MG63 (cell line): ENCODE data around the gene FAM24A. TPM values are rescaled to one million over a fixed set of nuclear protein-coding genes. Genes with fewer than 3 reads are reported as not detected.
"Not testable (repeated sequence)": the region's sequence is repeated elsewhere in the genome, so short reads cannot be mapped to it uniquely, and the experiment has no call there.

Source experiments
- DNase-seq: peaks from one replicate; pipeline ENCODE4 v3.0.0-alpha.2; 2020
- H3K27me3 ChIP-seq: fragments of 250-450 bp; sonication (Bioruptor Pico); 2 replicates; pipeline ENCODE4 v1.5.1; 2020; ENCODE audit warnings: mild to moderate bottlenecking, moderate library complexity
- H3K36me3 ChIP-seq: fragments of 250-450 bp; sonication (Bioruptor Pico); 2 replicates; pipeline ENCODE4 v1.5.1; 2020; ENCODE audit warnings: mild to moderate bottlenecking, moderate library complexity
- H3K4me3 ChIP-seq: fragments of 250-450 bp; sonication (Bioruptor Pico); 2 replicates; pipeline ENCODE4 v1.5.1; 2020; ENCODE audit warnings: mild to moderate bottlenecking, moderate library complexity
- H3K9me3 ChIP-seq: fragments of 250-450 bp; sonication (Bioruptor Pico); 2 replicates; pipeline ENCODE4 v1.5.1; 2020; ENCODE audit warnings: mild to moderate bottlenecking, moderate library complexity
- total RNA-seq: library from RNA; depleted of rRNA; stranded (reverse); fragments of >200 nt; shearing (Covaris generic); gene quantifications from 2 replicates; pipeline ENCODE4 v1.2.3, GENCODE V29; 2014; ENCODE audit warnings: low replicate concordance; rRNA removed

FAM24A gene, protein sequence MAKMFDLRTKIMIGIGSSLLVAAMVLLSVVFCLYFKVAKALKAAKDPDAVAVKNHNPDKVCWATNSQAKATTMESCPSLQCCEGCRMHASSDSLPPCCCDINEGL
- total RNA-seq: not detected in 2 replicates

DNA sequence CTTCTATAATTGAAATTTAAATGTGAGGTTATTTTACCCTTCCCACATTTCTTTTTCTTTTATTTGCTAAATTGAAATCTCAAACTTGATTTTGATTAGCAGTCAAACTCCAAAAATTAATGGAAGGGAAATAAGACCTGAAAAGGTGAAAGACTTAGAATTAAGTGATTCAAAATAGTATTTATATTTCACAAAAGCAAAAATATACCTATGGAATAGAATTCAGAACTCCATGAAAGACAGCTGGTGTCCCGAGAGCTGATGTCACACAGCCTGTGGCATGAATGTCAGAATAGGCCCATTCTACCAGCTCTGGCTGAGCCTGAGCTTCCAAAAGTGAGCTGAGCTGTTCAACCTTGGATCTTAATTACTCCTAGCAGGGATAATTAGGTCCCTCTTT is at the start of gene FAM24A:
Gene FAM24A (plus strand): TSS at position 301 of the 400 bp plus-strand sequence. CDS start 1,025 bp downstream, outside the sequence.
- no peaks in the 10 kb centered on the region for H3K36me3 ChIP-seq
- no peaks in the 10 kb centered on the region for H3K9me3 ChIP-seq
- H3K27me3 ChIP-seq: no peaks in the 10 kb centered on the region; the same call in 1 of the 2 replicates
- DNase-seq: no peak
- H3K4me3 ChIP-seq: no peak within 1 kb of the TSS

DNA sequence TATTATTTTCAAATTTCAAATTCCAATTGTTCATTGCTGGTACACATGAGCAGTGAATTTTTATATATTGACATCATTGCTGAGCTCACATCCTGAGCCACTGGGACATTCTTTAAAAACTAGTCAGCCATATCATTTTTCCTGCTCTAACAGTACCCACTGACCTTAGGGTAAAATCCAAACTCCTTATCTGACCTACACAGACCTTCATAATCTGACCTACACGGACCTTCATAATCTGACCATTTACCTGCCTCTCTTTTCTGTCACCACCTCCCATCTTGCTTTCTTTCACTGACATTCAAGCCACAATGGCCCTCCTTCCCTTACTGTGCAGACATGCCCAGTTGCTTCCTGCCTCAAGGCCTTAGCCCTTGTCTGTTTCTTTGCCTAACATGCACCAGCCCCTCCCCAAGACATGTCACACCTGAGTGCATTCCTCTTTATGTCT is 48.7 kb upstream of the FAM24A start:
- Histone ChIP-seq H3K9me3 (no peaks in the 10 kb centered on the region), H3K36me3 (peaks cover 17% of the 10 kb centered on the region), H3K27me3 (no peaks in the 10 kb centered on the region), H3K4me3 (no peak overlapping the region)
- DNase-seq: no peak

DNA sequence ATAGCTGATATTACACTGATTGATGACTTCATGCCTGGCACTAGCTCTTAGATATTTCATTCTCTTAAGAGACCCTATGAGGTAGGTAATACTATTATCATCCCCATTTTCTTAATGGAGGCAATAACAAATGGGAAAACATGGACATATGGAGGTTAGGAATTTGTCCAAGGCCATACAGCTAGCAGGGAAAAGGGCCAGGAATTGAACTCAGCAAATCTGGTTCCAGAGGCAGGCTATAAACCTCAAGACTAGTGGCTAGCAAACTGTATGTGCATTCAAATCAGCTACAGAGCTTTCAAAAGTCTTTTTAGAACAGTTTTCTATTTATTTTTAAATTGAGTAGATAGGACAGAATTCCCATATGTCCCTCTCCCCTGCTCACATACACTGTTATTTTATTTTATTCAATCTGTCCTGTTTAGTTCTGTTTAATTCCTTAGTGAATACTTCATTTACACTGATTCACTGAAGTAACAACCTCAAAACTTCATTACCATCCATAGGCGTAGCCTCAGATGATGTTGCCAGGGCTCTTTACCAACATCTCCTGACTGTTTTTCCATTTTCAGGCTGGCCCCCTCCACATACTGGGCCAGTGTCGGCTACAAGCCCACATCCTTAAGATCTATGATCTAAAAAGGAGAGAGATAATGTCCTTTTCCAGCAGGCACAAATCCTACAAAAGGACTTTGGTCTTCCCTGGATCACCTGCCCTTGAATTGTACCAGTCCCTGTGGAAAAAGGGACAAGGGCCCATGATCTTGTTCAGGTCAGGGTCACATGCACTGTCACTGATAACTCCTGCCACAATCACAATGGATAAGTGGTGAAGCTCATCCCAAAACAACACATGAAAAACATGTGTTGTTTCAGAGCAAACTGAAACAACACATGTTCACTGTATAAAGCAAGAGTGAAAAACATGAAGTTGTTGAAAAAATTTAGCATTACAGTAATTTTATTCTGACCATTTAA is 46.9 kb upstream of the FAM24A start:
- Histone ChIP-seq H3K27me3 (no peaks in the 10 kb centered on the region), H3K4me3 (no peak overlapping the region), H3K36me3 (peaks cover 27% of the 10 kb centered on the region), H3K9me3 (peaks cover 5% of the 10 kb centered on the region; the same call in 1 of the 2 replicates)
- no peak for DNase-seq

DNA sequence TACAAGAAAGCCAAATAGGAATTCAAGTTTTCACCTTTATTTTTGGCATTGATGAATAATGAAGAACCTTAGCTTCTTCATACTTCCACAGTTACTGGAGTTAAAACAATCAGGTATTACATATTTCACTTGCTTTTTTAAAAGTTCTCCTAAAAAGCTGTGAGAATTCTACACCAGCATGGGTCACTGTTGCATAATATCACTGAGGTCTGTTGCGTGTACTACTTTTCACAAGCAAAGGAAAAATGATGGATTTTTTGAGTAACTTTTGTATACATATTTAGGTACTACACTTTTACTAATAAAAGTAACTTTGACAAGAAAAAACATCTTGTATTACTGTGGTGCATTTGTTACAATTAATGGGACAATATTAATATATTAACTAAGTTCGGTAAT is 46.2 kb upstream of the FAM24A start:
- Histone ChIP-seq H3K27me3 (no peaks in the 10 kb centered on the region), H3K4me3 (no peak overlapping the region), H3K36me3 (peaks cover 23% of the 10 kb centered on the region), H3K9me3 (peaks cover 5% of the 10 kb centered on the region; the same call in 1 of the 2 replicates)
- DNase-seq: no peak

DNA sequence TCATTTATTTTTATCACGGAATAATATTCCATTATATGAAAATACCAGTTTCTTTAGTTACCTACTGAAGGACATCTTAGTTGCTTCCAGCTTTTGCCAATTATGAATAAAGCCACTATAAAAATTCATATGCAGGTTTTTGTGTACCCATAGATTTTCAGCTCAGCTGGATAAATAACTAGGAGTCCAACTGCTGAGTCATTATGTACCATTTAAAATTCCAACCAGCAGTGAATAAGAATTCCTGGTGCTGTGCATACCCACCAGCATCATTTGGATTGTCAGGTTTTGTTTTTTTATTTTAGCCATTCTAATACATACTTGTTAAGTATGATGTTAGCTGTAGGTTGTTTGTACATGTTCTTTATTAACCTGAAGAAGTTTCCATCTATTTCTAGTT is 45.5 kb upstream of the FAM24A start:
- peaks cover 21% of the 10 kb centered on the region for H3K36me3 ChIP-seq
- H3K4me3 ChIP-seq: no peak overlapping the region
- DNase-seq: no peak
- peaks cover 5% of the 10 kb centered on the region; the same call in 1 of the 2 replicates for H3K9me3 ChIP-seq
- no peaks in the 10 kb centered on the region for H3K27me3 ChIP-seq

DNA sequence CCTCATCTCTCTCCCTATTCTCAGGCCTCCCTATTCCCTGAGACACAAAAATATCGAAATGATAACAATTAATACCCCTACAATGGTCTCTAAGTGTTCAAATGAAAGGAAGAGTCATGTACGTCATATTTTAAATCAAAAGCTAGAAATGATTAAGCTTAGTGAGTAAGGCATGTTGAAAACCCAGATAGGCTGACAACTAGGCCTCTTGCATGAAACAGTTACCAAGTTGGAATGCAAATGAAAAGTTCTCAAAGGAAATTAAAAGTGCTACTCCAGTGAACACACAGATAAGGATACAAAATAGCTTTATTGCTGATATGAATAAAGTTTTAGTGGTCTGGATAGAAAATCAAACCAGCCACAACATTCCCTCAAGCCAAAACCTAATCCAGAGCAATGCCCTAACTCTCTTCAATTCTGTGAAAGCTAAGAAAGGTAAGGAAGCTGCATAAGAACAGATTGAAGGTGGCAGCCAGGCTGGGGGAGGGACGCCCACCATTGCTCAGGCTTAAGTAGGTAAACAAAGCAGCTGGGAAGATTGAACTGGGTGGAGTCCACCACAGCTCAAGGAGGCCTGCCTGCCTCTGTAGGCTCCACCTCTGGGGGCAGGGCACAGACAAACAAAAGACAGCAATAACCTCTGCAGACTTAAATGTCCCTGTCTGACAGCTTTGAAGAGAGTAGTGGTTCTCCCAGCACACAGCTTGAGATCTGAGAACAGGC is 43.5 kb upstream of the FAM24A start:
- not testable (repeated sequence) for H3K27me3 ChIP-seq, H3K9me3 ChIP-seq, DNase-seq, H3K4me3 ChIP-seq
- peaks cover 19% of the 10 kb centered on the region for H3K36me3 ChIP-seq

DNA sequence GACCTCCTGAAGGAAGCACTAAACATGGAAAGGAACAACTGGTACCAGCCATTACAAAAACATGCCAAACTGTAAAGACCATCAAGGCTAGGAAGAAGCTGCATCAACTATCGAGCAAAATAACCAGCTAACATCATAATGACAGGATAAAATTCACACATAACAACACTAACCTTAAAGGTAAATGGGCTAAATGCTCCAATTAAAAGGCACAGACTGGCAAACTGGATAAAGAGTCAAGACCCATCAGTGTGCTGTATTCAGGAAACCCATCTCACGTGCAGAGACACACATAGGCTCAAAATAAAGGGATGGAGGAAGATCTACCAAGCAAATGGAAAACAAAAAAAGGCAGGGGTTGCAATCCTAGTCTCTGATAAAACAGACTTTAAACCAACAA is 41.6 kb upstream of the FAM24A start:
- H3K9me3 ChIP-seq: not testable (repeated sequence)
- peaks cover 25% of the 10 kb centered on the region for H3K36me3 ChIP-seq

DNA sequence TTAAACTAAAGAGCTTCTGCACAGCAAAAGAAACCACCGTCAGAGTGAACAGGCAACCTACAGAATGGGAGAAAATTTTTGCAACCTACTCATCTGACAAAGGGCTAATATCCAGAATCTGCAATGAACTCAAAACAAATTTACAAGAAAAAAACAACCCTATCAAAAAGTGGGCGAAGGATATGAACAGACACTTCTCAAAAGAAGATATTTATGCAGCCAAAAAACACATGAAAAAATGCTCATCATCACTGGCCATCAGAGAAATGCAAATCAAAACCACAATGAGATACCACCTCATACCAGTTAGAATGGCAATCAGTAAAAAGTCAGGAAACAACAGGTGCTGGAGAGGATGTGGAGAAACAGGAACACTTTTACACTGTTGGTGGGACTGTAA is 38.5 kb upstream of the FAM24A start:
- not testable (repeated sequence) for H3K4me3 ChIP-seq, H3K9me3 ChIP-seq, H3K27me3 ChIP-seq, DNase-seq
- H3K36me3 ChIP-seq: peaks cover 50% of the 10 kb centered on the region

More for the DNA sequence above, 41.6 kb upstream of the FAM24A start:
- H3K27me3 ChIP-seq, DNase-seq, H3K4me3 ChIP-seq: not testable (repeated sequence)

DNA sequence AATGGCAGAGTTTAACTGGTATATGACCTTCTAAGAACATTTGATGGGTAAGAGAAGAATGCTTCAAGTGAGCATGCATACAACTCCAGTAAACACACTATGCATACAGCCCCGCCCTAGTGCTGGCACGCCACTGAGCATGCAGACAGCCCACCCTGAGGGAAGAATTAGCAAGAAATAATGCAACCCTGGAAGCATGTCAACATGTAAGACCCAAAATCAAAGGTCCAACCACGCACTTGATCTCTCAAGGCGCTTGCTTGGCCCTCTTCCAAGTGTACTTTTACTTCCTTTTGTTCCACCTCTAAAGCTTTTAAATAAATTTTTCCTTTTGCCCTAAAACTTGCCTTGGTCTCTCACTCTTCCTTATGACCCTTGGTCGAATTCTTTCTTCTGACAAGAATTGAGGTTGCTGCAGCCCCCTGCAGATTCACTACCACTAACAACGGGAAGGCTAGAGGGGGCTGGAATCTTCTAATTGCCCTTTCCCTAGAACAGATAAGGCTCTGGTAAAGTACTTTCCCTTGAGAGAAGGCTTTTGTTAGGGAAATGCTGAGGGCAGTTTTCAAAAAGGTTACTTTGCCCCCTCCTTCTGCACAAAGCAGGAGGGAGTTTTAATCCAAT is 34.5 kb upstream of the FAM24A start:
- Histone ChIP-seq H3K27me3 (no peaks in the 10 kb centered on the region), H3K9me3 (no peaks in the 10 kb centered on the region), H3K36me3 (peaks cover 55% of the 10 kb centered on the region), H3K4me3 (no peak overlapping the region)
- DNase-seq: no peak

DNA sequence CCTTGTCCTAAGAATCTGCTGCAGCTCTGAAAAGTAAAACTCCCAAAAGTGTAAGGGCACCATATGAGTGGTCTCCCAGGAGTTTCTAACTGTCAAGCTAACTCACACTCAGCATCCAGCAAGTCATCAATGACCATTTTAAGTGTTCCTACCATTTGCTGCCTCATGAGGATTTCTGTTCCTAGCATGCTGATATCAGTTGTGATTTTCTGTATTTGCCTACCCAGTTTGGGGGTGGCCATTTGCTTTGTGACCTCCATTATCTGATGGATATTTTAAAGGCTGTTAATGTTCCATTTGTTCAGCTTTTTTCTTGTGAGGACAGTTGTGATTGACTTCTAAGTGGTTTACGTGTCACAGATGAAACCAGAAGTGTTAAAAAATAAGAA is 33.9 kb upstream of the FAM24A start:
- DNase-seq: no peak

DNA sequence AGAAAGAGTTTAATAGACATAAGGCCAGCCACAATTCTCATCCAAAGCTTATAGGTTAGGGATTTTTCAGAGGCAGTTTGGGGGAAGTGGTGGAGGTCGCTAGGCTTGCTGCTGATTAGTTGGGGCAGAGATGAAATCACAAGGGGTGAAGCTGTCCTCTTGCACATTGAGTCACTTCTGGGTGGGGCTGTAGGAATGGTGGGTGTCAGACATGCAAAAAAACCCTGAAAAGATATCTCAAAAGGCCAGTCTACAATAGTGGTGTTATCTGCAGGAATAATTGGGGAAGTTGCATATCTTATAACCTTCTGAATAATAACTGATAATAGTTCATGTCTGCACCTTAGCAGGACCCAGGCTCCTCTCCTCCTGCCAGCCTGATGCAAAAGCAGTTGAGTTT is 33.1 kb upstream of the FAM24A start:
- no peak overlapping the region for H3K4me3 ChIP-seq
- no peak for DNase-seq
- H3K27me3 ChIP-seq: no peaks in the 10 kb centered on the region
- H3K9me3 ChIP-seq: no peaks in the 10 kb centered on the region
- H3K36me3 ChIP-seq: peaks cover 61% of the 10 kb centered on the region

More for the DNA sequence above, 33.9 kb upstream of the FAM24A start:
- Histone ChIP-seq H3K27me3 (no peaks in the 10 kb centered on the region), H3K9me3 (no peaks in the 10 kb centered on the region), H3K4me3 (no peak overlapping the region), H3K36me3 (peaks cover 60% of the 10 kb centered on the region)

DNA sequence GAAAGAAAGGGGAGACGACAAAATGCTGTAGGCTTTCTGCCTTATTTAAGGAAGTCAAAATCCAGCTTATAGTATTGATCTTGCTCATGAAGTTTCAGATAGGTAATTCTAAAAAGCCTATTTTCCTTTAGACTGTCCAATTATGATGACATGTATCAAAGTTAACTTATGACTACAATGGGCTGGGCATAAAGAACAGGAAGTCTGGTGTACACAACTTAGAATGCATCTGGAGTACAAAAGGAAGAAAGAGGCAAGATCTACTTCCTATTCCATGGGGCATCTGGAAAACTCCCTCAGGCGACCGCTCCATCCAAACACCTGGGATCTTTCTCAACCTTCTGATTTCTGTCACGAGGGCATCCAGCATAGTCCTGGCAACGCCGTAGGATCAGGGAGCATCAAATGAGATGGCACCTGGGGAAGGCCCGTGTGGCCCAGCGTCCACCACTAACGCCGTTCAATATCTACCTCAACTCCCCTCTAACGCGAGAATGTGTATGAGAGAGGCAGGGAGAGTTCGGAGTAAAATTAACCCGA is 31.5 kb upstream of the FAM24A start:
- H3K9me3 ChIP-seq: no peaks in the 10 kb centered on the region
- peaks cover 52% of the 10 kb centered on the region for H3K36me3 ChIP-seq
- no peak for DNase-seq
- H3K27me3 ChIP-seq: no peaks in the 10 kb centered on the region
- peak overlapping the region; percentile 72 for H3K4me3 ChIP-seq

DNA sequence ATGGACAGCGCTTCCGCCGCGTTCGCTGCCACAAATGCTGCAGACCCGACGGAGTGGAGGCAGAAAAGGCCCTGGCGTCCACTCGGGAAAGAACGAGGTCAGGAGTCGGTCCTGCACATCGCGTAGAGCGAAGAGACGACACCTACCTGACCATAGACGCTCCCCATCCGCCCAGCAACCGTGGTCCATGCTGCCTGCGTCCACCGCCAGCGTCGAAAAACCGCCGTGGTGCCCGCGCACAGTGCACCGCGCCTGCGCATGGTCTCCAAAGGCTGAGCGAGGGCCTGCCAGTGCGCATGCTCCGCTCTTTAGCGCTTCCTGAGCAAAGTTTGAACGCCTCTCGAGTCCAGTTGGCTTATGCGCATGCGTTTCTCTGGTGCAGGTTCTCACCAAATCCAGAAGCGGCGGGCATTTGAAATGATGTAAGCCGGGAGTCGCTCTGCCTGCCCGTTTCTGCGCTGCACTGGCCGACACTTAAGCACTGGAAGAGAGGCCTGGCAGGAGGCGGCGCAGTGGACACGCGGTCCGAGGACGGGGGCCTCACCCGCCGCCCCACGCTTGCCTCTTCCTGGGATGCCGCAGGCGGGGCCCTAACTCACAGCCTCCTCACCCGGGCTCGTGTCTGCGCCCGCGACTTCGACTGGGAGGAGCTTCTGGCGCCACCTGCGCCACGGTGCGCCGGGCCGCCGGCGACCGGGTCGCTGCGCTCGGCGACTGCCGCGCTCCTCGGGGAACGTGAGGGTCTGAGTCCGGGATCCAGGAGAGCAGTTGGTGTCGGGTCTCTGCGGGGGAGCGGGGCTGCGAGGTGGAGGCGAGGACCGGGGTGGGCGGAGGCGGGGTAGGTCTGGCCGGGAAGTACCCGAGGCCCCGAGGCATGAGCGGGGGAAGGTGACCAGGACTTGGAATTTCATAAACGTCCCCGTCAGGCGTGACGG is 30.8 kb upstream of the FAM24A start, which contains the start of gene FAM24B:
Gene FAM24B (minus strand): TSS at position 243 of the 935 bp plus-strand sequence. CDS start 29,066 bp downstream, outside the sequence.
- peak; percentile 95 for DNase-seq
- Histone ChIP-seq H3K36me3 (peaks cover 47% of the 10 kb centered on the region), H3K9me3 (no peaks in the 10 kb centered on the region)

DNA sequence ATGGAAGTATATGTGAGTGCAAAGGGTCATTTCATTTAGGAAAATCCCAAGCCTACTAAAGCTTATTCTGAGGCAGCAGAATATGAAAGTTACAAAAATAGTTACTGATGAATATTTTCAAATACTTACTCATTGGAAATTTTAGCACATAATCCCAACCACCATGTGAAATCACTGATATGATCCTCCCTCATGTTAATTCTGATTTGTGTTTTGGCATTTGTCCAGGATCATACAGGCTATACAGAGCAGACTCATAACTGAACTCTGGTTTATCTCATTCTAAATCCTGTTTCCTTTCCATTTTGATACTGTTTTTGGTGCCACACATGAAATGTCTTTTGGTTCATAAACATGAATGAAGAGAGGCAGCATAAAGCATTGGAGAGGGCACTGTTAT is 27.6 kb upstream of the FAM24A start:
- DNase-seq: no peak
- Histone ChIP-seq H3K9me3 (no peaks in the 10 kb centered on the region), H3K27me3 (no peaks in the 10 kb centered on the region), H3K36me3 (peaks cover 18% of the 10 kb centered on the region), H3K4me3 (no peak overlapping the region)

More for the DNA sequence above, 30.8 kb upstream of the FAM24A start, which contains the start of gene FAM24B:
- Histone ChIP-seq H3K27me3 (no peaks in the 10 kb centered on the region), H3K4me3 (peak within 1 kb of the TSS; percentile 72)

DNA sequence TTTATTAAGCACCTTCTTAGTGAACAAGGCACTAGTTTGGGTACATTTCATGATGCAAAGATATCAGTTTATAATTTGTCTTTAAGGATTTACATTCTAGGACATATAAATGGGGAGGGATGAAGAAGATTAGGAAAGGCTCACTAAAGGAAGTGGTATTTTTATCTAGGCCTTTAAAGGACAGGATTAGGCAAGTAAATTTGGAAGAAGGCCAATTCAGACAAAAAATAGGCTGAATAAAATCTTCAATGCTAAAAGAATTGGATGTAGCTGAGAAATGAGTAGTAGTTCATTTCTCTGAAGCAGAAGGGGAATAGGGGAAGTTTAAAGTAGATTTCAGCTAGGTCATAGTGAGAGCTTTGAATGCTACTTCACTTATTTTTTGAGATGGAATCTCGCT is 26.2 kb upstream of the FAM24A start:
- H3K4me3 ChIP-seq: no peak overlapping the region
- DNase-seq: no peak

More for the DNA sequence above, 26.2 kb upstream of the FAM24A start:
- peaks cover 11% of the 10 kb centered on the region; the same call in 1 of the 2 replicates for H3K36me3 ChIP-seq
- no peaks in the 10 kb centered on the region for H3K9me3 ChIP-seq
- H3K27me3 ChIP-seq: no peaks in the 10 kb centered on the region
